GM20000 (cell line): ENCODE results near the gene EPHA3.

Experiments used
- DNase-seq: peaks from one replicate; pipeline ENCODE4 v3.0.0; 2012; ENCODE audit warnings: low spot score
- CTCF ChIP-seq: IDR thresholded peaks from 2 replicates; pipeline ENCODE4 v1.5.1; 2012; ENCODE audit warnings: mild to moderate bottlenecking, control low read depth; ENCODE audit errors: extremely low read depth, missing control alignments

EPHA3 gene

DNA sequence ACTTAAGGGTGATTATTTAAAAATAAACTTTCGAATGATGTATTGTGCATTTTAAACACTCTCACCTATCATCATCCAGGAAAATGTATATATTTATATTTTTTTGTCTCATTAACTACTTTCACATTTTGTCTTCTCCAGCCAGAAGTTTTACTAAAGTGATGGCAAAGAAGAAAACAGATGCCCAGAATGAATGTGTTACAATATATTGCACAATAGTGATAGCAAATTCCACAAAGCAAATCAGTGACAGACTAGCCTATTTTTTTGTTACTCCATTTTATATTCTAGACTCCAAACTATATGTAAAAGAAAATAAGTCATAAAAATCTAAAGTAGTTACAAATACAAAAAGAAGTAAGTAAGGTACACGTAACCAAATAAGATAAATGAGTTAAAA is 414.7 kb downstream of the EPHA3 start:
- DNase-seq, result no peak
- TF ChIP-seq CTCF, result no peak

GRCh38 chr3:89525609-89526008 is 418.2 kb downstream of the EPHA3 start:
- no peak for DNase-seq
- no peak for TF ChIP-seq CTCF

- TF ChIP-seq CTCF, result no peak
- no peak for DNase-seq
These were observed 420.4 kb downstream of the EPHA3 start for GRCh38 chr3:89527736-89528305.
